ENCODE data around the gene YKT6. TPM values are rescaled to one million over a fixed set of nuclear protein-coding genes. Genes with fewer than 3 reads are reported as not detected.

Gene YKT6
- total RNA-seq, 1 experiment from 2014 or later = 71.2 TPM

GRCh38 chr7:44262031-44262430 lies 61.3 kb downstream of the YKT6 start:
- no peak for DNase-seq (ENCODE audit: low read depth)
- in situ Hi-C loops (cut with HindIII; ENCODE audit: low pct_unique_long_range_greater_than_20kb, low sequenced_read_pairs) = no loop called here

GRCh38 chr7:44263326-44264082 lies 62.7 kb downstream of the YKT6 start:
- DNase-seq (ENCODE audit: low read depth) = no peak
- in situ Hi-C loops (cut with HindIII; ENCODE audit: low pct_unique_long_range_greater_than_20kb, low sequenced_read_pairs) = no loop called here

Other genes starting within 250 kb of the YKT6 start
- not detected in 2 replicates for gene SPDYE1, start 203.1 kb upstream of the YKT6 start, total RNA-seq (2014; rRNA removed; shearing (Covaris generic); ENCODE audit: low replicate concordance)
- 137 and 174 TPM in 2 replicates for gene DBNL, start 156.3 kb upstream of the YKT6 start, total RNA-seq (2014; rRNA removed; shearing (Covaris generic); ENCODE audit: low replicate concordance)
- gene PGAM2, start 135.4 kb upstream of the YKT6 start, total RNA-seq (2014; rRNA removed; shearing (Covaris generic); ENCODE audit: low replicate concordance) = not detected in 2 replicates
- 2.6 and 2.9 TPM in 2 replicates for gene POLM, start 118.4 kb upstream of the YKT6 start, total RNA-seq (2014; rRNA removed; shearing (Covaris generic); ENCODE audit: low replicate concordance)
- not detected in 2 replicates for gene AEBP1, start 96.6 kb upstream of the YKT6 start, total RNA-seq (2014; rRNA removed; shearing (Covaris generic); ENCODE audit: low replicate concordance)
- gene POLD2, start 77.4 kb upstream of the YKT6 start, total RNA-seq (2014; rRNA removed; shearing (Covaris generic); ENCODE audit: low replicate concordance) = 211 and 243 TPM in 2 replicates
- gene MYL7, start 59.6 kb upstream of the YKT6 start, total RNA-seq (2014; rRNA removed; shearing (Covaris generic); ENCODE audit: low replicate concordance) = not detected in 2 replicates
- not detected in 2 replicates for gene GCK, start 11.5 kb upstream of the YKT6 start, total RNA-seq (2014; rRNA removed; shearing (Covaris generic); ENCODE audit: low replicate concordance)
- 0.14 and 0.23 TPM in 2 replicates for gene CAMK2B, start 124.6 kb downstream of the YKT6 start, total RNA-seq (2014; rRNA removed; shearing (Covaris generic); ENCODE audit: low replicate concordance)

Measured in Caki2 (cell line).